Heart right ventricle (tissue), 16 donors: ENCODE measurements around the gene GRID1. TPM values are rescaled to one million over a fixed set of nuclear protein-coding genes. Genes with fewer than 3 reads are reported as not detected.

Experiments
- ATAC-seq, 8 donors: fragments of 200-7000 bp; cut with Tn5 transposase; one replicate each; pipeline ENCODE4 v1.9.1; 2020; ENCODE audit warnings: mild to moderate bottlenecking in 8 of 8, moderate library complexity in 8 of 8, moderate number of reproducible peaks in 1 of 8
- DNase-seq, 2 donors: peaks; one replicate each; pipeline ENCODE4 v3.0.0-alpha.2; 2020
- H3K27ac ChIP-seq, 10 donors: fragments of 200-600 bp; sonication (generic) in 2 of 10; one replicate each; pipeline versions ENCODE4 v1.5.0 to v1.8.0; 2020 to 2022; ENCODE audit warnings: mild to moderate bottlenecking in 3 of 10
- H3K27me3 ChIP-seq, 7 donors: fragments of 200-600 bp; one replicate each; pipeline ENCODE4 v1.8.0; 2021 to 2022; ENCODE audit warnings: mild to moderate bottlenecking in 2 of 7
- H3K36me3 ChIP-seq, 9 donors: fragments of 200-600 bp; sonication (generic) in 1 of 9; one replicate each; pipeline versions ENCODE4 v1.5.0 to v1.8.0; 2020 to 2022; ENCODE audit warnings: mild to moderate bottlenecking in 2 of 9
- H3K4me1 ChIP-seq, 9 donors: fragments of 200-600 bp; sonication (generic) in 1 of 9; one replicate each; pipeline versions ENCODE4 v1.5.0 to v1.8.0; 2020 to 2022; ENCODE audit warnings: mild to moderate bottlenecking in 4 of 9
- H3K4me3 ChIP-seq, 10 donors: fragments of 200-600 bp; sonication (generic) in 2 of 10; one replicate each; pipeline versions ENCODE4 v1.5.0 to v1.8.0; 2020 to 2022; ENCODE audit warnings: mild to moderate bottlenecking in 7 of 10, moderate library complexity in 2 of 10
- H3K9me3 ChIP-seq, 11 donors: fragments of 200-600 bp in 10 of 11; sonication (generic) in 2 of 11; one replicate each; pipeline versions ENCODE4 v1.5.0 to v1.8.0; 2013 to 2022; ENCODE audit warnings: mild to moderate bottlenecking in 2 of 11, control low read depth in 1 of 11, moderate library complexity in 1 of 11
- WGBS, 2 donors: extraction: QIAGEN DNeasy Blood & Tissue Kit; methylation state at CpG; one replicate each; pipeline ENCODE4 v1.1.7; 2013; ENCODE audit warnings: inconsistent platforms in 1 of 2; 5-methylcytosine and 5-hydroxymethylcytosine counted together
- intact Hi-C, 10 donors: fragments of 100-400 bp; cut with DNase I; formaldehyde crosslinking; loops; one replicate each; pipeline versions ENCODE4 v1.11.1 to v1.14.2; 2022
- polyA plus RNA-seq, 2 donors: library from polyadenylated mRNA; stranded (reverse); fragments of 200-250 nt; gene quantifications; one replicate each; pipeline ENCODE4 v1.2.3, GENCODE V29; 2013
- total RNA-seq, 10 donors: library from RNA; stranded (reverse); fragmentation: NEBNext Ultra II Directional in 3 of 10; extraction: Animal tissue kit (Norgen Biotek cat#: 25700) in 3 of 10; gene quantifications; one replicate each; pipeline versions ENCODE4 v1.2.1 to v1.2.4, GENCODE V29; 2021 to 2023
- TF ChIP-seq, protein P1 (sequence below), 9 donors: fragments of 200-600 bp; sonication (generic) in 2 of 9; IDR thresholded peaks; one replicate each; pipeline versions ENCODE4 v1.5.0 to v1.8.0; 2021 to 2022; ENCODE audit warnings: antibody characterized with exemption in 9 of 9, mild to moderate bottlenecking in 5 of 9, moderate library complexity in 1 of 9
- donor health status: Arrhythmogenic right ventricular cardiomyopathy.
- donor health status: ischemic (EF 13 %, LVEDD 7.1; RV severe dilation, severe dysfunction).
- donor health status: healthy with polysubstance abuse.
- donor health status: DM: no; HTN: yes; CAD: no.
- donor health status: DM: no; HTN: no; CAD: no.
- donor health status: ischemic (EF 25% LVEDD 6.9; RV normal size, moderate dysfunction).
- donor health status: ischemic (EF 25% LVEDD 5.7; RV mildly dilated, moderate dysfunction).
- donor health status: healthy.
- donor health status: DM: yes; HTN: yes; CAD: no.
- donor health status: Ischemic cardiomyopathy.
- donor health status: ischemic (EF 35%, LVEDD 5.7; RV mildly dilated, moderate dysfunction).
- donor health status: nonischemic (EF 11% LVEDD 7.7; RV severe dilation, severe dysfunction).
- donor health status: DM: yes; HTN: yes; CAD: no.
- donor health status: PGD.
- donor health status: ischemic (EF 29% LVEDD 5.4; RV normal size, mild dysfunction).
- donor health status: nonischemic (EF 23%, LVEDD 6.1; RV moderate dilation, normal function).

Gene GRID1
- total and polyA plus RNA-seq, 12 donors = 0.44 to 3.4 (median 1.5) TPM

DNA sequence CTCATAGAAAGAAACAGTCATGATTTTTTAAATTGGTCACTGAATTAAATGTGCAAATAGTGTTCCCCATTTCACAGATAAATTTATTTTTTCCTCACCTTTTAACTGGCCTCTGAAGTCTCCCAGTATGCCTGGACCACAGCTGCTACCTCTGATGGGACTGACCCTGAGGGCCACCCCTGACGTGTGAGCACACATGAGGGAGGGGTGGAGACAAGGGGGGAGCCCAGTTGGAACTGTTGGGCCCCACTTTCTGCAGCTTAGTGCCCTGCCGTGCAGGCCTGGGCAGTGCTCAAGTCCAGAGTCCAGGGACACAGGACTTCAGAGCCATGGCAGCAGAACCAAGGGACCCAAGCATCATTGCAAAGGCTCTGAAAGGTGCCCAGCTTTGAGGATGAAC is 243.9 kb downstream of the GRID1 start:
- DNase-seq = no peak
- intact Hi-C loops = no loop called here
- WGBS, 2 donors = 67 to 89% methylated on average over 2 of the region's 2 CpGs
- Histone ChIP-seq H3K27ac (no peak overlapping the region), H3K9me3 (no peaks in the 10 kb centered on the region), H3K4me1 (no peaks in the 10 kb centered on the region), H3K4me3 (no peak overlapping the region), H3K36me3 (no peaks in the 10 kb centered on the region), H3K27me3 (peaks cover 0 to 4% (median 0%) of the 10 kb centered on the region in 7 donors)
- ATAC-seq = no peak
- TF ChIP-seq, protein P1, sequence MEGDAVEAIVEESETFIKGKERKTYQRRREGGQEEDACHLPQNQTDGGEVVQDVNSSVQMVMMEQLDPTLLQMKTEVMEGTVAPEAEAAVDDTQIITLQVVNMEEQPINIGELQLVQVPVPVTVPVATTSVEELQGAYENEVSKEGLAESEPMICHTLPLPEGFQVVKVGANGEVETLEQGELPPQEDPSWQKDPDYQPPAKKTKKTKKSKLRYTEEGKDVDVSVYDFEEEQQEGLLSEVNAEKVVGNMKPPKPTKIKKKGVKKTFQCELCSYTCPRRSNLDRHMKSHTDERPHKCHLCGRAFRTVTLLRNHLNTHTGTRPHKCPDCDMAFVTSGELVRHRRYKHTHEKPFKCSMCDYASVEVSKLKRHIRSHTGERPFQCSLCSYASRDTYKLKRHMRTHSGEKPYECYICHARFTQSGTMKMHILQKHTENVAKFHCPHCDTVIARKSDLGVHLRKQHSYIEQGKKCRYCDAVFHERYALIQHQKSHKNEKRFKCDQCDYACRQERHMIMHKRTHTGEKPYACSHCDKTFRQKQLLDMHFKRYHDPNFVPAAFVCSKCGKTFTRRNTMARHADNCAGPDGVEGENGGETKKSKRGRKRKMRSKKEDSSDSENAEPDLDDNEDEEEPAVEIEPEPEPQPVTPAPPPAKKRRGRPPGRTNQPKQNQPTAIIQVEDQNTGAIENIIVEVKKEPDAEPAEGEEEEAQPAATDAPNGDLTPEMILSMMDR (IDR thresholded peaks at IDR 0.05) = no peak

DNA sequence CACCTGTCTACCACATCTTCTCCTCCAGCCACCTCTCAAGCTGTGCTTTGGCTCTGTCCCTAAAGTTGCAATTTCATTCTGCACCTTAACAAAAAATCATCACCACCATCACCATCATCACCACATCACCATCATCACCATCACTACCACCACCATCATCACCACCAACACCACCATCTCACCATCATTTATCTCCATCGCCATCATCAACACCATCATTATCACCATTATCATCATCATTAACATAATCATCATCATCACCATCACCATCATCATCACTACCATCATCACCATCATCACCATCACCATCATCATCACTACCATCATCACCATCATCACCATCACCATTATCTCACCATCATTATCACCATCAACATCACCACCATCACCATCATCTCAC is 245.4 kb downstream of the GRID1 start:
- TF ChIP-seq, protein P1 (IDR thresholded peaks at IDR 0.05) = no peak
- no peaks in the 10 kb centered on the region for H3K9me3 ChIP-seq
- WGBS, 2 donors = 95 to 100% methylated on average over 1 of the region's 1 CpG
- DNase-seq = no peak
- H3K4me1 ChIP-seq = no peaks in the 10 kb centered on the region
- intact Hi-C loops = no loop called here
- ATAC-seq = no peak
- peaks cover 0 to 4% (median 0%) of the 10 kb centered on the region in 7 donors for H3K27me3 ChIP-seq
- H3K27ac ChIP-seq = no peak overlapping the region
- no peak overlapping the region for H3K4me3 ChIP-seq
- no peaks in the 10 kb centered on the region for H3K36me3 ChIP-seq

DNA sequence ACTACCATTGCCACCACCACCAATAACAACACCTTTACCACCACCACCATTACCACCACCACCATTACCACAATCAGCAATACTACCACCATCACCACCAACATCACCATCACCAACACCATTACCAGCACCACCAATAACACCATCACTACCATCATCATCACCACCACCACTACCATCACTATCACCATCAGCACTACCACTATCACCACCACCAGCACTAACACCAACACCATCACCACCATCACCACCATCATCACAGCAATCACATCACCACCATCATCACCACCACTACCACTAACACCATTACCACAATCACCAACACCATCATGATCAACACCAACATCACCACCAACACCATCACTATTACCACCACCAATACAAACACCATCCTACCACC is 249.5 kb downstream of the GRID1 start:
- H3K27me3 ChIP-seq = peaks cover 0 to 7% (median 3%) of the 10 kb centered on the region in 7 donors
- H3K9me3 ChIP-seq = no peaks in the 10 kb centered on the region
- H3K36me3 ChIP-seq = no peaks in the 10 kb centered on the region
- TF ChIP-seq, protein P1 (IDR thresholded peaks at IDR 0.05) = no peak
- intact Hi-C loops = no loop called here
- H3K27ac ChIP-seq = no peak overlapping the region
- DNase-seq = no peak
- ATAC-seq = no peak
- no peak overlapping the region for H3K4me3 ChIP-seq
- H3K4me1 ChIP-seq = no peaks in the 10 kb centered on the region

DNA sequence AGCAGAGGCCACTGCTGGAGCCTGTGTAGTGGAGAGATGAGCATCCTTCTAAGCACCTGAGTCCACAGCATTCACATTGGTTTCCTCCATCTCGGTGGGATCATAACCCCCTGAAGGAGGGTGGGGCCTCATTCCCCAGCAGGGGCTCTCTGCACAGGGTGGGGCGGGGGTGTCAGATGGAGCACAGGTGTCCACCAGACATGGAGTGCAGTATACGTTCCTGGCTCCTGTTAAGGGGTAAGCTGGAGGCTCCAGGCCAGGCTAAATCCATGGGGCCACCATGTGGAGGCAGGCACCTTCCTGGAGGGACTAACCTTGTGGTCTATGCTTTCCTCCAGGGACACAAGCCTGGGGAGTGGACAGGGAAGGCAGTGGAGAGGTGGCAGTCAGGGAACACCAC is 252.6 kb downstream of the GRID1 start:
- WGBS, 2 donors = 75 to 82% methylated on average over 3 of the region's 3 CpGs
- no peaks in the 10 kb centered on the region for H3K4me1 ChIP-seq
- no peak overlapping the region for H3K4me3 ChIP-seq
- H3K9me3 ChIP-seq = no peaks in the 10 kb centered on the region
- TF ChIP-seq, protein P1 (IDR thresholded peaks at IDR 0.05) = no peak
- no peak overlapping the region for H3K27ac ChIP-seq
- H3K36me3 ChIP-seq = no peaks in the 10 kb centered on the region
- intact Hi-C loops = no loop called here
- H3K27me3 ChIP-seq = peaks cover 0 to 7% (median 3%) of the 10 kb centered on the region in 7 donors
- no peak for DNase-seq
- ATAC-seq = no peak
